ENCODE results near the gene DAND5. TPM values are rescaled to one million over a fixed set of nuclear protein-coding genes. Genes with fewer than 3 reads are reported as not detected.
A peak's percentile ranks its signal among the peaks of the same experiment; 100 is the strongest.

Gene DAND5
- total and polyA plus RNA-seq, 9 of the 15 experiments (the other 6 are each of a cell fraction or from before 2014, with no cell fraction given), result 0.22 to 0.83 (median 0.60) TPM

DNA sequence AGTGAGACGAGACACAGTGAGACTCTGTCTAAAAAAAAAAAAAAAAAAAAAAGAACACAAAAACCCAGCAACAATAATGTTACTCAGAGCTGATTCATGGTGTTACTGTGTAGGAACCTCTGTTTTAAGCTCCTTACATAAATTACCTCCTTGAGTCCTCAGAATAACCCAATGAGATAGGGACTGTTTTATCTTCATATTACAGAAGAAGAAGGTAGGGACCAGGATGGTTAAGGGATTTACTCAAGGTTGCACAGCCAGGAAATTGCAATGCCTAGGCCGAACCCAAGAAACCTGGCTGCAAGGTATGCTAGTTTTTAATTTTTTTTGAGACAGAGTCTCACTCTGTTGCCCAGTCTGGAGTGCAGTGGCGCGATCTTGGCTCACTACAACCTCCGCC, 1.5 kb upstream of the DAND5 start (continued):
- TF ChIP-seq ZNF253 (CRISPR knock-in tag; conservative IDR thresholded peaks at IDR 0.05) (no peak), KDM1A (IDR thresholded peaks at IDR 0.05) (peak in 1 of 2 experiments; percentile 58; a peak in 1 of 4 replicates), IRF2 (CRISPR knock-in tag; IDR thresholded peaks at IDR 0.05) (no peak), RBM25 (IDR thresholded peaks at IDR 0.05; ENCODE audit: low read depth, low read length, severe bottlenecking) (peak; percentile 87), DDX20 (tag; IDR thresholded peaks at IDR 0.05; ENCODE audit: low read depth) (no peak), KLF1 (tag; IDR thresholded peaks at IDR 0.05) (0 out of 2 replicates have a peak, but pooled peaks have one; percentile 56), GABPB1 (CRISPR knock-in tag; IDR thresholded peaks at IDR 0.05) (no peak), BRCA1 (IDR thresholded peaks at IDR 0.05) (no peak), BRCA1 (CRISPR knock-in tag; IDR thresholded peaks at IDR 0.05) (no peak), TAF9B (IDR thresholded peaks at IDR 0.05; ENCODE audit: partially characterized antibody) (no peak), ZNF3 (CRISPR knock-in tag; IDR thresholded peaks at IDR 0.05) (no peak), CCAR2 (IDR thresholded peaks at IDR 0.05; ENCODE audit: low read depth, low read length) (no peak), ZFP36 (IDR thresholded peaks at IDR 0.05; ENCODE audit: low read depth, low read length, partially characterized antibody) (peak; percentile 43), ZNF174 (CRISPR knock-in tag; IDR thresholded peaks at IDR 0.05) (no peak), ZNF75A (CRISPR knock-in tag; IDR thresholded peaks at IDR 0.05) (no peak)
- TF ChIP-seq, protein P1, sequence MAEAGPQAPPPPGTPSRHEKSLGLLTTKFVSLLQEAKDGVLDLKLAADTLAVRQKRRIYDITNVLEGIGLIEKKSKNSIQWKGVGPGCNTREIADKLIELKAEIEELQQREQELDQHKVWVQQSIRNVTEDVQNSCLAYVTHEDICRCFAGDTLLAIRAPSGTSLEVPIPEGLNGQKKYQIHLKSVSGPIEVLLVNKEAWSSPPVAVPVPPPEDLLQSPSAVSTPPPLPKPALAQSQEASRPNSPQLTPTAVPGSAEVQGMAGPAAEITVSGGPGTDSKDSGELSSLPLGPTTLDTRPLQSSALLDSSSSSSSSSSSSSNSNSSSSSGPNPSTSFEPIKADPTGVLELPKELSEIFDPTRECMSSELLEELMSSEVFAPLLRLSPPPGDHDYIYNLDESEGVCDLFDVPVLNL (CRISPR knock-in tag; IDR thresholded peaks at IDR 0.05; ENCODE audit: low read depth), result no peak
- TF ChIP-seq, protein P2, sequence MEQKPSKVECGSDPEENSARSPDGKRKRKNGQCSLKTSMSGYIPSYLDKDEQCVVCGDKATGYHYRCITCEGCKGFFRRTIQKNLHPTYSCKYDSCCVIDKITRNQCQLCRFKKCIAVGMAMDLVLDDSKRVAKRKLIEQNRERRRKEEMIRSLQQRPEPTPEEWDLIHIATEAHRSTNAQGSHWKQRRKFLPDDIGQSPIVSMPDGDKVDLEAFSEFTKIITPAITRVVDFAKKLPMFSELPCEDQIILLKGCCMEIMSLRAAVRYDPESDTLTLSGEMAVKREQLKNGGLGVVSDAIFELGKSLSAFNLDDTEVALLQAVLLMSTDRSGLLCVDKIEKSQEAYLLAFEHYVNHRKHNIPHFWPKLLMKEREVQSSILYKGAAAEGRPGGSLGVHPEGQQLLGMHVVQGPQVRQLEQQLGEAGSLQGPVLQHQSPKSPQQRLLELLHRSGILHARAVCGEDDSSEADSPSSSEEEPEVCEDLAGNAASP (IDR thresholded peaks at IDR 0.05), result no peak
- TF ChIP-seq, protein P3, sequence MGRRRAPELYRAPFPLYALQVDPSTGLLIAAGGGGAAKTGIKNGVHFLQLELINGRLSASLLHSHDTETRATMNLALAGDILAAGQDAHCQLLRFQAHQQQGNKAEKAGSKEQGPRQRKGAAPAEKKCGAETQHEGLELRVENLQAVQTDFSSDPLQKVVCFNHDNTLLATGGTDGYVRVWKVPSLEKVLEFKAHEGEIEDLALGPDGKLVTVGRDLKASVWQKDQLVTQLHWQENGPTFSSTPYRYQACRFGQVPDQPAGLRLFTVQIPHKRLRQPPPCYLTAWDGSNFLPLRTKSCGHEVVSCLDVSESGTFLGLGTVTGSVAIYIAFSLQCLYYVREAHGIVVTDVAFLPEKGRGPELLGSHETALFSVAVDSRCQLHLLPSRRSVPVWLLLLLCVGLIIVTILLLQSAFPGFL (CRISPR knock-in tag; IDR thresholded peaks at IDR 0.05), result no peak
- TF ChIP-seq, protein P4, sequence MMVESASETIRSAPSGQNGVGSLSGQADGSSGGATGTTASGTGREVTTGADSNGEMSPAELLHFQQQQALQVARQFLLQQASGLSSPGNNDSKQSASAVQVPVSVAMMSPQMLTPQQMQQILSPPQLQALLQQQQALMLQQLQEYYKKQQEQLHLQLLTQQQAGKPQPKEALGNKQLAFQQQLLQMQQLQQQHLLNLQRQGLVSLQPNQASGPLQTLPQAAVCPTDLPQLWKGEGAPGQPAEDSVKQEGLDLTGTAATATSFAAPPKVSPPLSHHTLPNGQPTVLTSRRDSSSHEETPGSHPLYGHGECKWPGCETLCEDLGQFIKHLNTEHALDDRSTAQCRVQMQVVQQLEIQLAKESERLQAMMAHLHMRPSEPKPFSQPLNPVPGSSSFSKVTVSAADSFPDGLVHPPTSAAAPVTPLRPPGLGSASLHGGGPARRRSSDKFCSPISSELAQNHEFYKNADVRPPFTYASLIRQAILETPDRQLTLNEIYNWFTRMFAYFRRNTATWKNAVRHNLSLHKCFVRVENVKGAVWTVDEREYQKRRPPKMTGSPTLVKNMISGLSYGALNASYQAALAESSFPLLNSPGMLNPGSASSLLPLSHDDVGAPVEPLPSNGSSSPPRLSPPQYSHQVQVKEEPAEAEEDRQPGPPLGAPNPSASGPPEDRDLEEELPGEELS (CRISPR knock-in tag; IDR thresholded peaks at IDR 0.05; ENCODE audit: borderline replicate concordance), result no peak
- TF ChIP-seq, protein P5, sequence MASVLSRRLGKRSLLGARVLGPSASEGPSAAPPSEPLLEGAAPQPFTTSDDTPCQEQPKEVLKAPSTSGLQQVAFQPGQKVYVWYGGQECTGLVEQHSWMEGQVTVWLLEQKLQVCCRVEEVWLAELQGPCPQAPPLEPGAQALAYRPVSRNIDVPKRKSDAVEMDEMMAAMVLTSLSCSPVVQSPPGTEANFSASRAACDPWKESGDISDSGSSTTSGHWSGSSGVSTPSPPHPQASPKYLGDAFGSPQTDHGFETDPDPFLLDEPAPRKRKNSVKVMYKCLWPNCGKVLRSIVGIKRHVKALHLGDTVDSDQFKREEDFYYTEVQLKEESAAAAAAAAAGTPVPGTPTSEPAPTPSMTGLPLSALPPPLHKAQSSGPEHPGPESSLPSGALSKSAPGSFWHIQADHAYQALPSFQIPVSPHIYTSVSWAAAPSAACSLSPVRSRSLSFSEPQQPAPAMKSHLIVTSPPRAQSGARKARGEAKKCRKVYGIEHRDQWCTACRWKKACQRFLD (CRISPR knock-in tag; IDR thresholded peaks at IDR 0.05), result no peak

Data from K562 (cell line).